ENCODE results near the gene PPP1R7. TPM values are rescaled to one million over a fixed set of nuclear protein-coding genes. Genes with fewer than 3 reads are reported as not detected.

Gene PPP1R7
- total RNA-seq, 2 donors from 2014 or later = 89.1 to 97.8 TPM

DNA sequence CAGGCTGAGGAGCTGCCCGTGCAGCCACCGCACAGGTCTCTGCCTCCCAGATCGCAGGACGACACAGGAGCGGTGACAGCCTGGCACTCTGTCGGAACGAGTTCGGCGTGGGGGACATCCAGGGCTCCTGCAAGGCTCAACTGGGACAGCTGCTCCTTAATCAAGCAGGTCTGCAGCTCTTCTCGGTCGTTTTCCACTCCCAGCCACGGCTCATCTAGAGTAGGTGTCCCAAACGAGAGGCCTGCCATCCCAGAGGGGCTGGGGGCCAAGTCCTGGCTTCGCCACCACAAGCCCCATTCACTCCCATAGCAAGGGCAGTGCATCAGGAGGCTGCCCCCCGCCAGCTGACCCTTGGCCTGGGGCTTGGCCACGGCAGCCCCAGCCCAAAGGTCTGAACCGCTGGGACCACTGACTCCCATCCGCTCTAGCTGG lies 23.5 kb upstream of the PPP1R7 start:
- no peaks in the 10 kb centered on the region for H3K9me3 Mint-ChIP-seq
- DNase-seq (no peak), ATAC-seq (replicated peaks in 1 of 2) (no peak)
- H3K4me3 Mint-ChIP-seq = peak overlapping the region; percentile 73 to 82
- H3K27ac Mint-ChIP-seq = no peak overlapping the region
- no peaks in the 10 kb centered on the region for H3K27me3 Mint-ChIP-seq (ENCODE audit: low read depth)
- peaks cover 59% of the 10 kb centered on the region for H3K4me1 Mint-ChIP-seq (ENCODE audit: low read depth)
- peaks cover 12 to 25% of the 10 kb centered on the region in 2 donors for H3K36me3 Mint-ChIP-seq (ENCODE audit: insufficient read depth in 2 of 2)

DNA sequence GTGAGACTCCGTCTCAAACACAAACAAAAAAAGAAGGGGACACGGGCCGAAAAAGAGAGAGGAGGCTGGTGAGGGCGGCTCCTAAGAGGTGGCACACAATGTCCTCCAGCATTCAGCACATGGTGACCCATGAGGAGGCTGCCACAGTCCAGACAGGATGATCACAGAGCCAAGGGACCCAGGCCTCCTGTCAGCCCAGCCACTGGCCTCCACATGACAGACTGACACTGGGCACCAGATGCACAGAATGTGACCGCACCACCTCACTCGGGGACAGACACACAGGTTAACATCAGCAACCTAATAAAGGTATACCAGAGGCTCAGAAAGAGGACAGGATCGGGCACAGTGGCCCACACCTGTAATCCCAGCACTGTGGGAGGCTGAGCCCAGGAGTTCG lies 22.0 kb upstream of the PPP1R7 start:
- peaks cover 10 to 31% of the 10 kb centered on the region in 2 donors for H3K36me3 Mint-ChIP-seq (ENCODE audit: insufficient read depth in 2 of 2)
- H3K4me1 Mint-ChIP-seq (ENCODE audit: low read depth) = peaks cover 59% of the 10 kb centered on the region
- ATAC-seq (replicated peaks in 1 of 2) (no peak), DNase-seq (no peak)
- no peaks in the 10 kb centered on the region for H3K9me3 Mint-ChIP-seq
- H3K4me3 Mint-ChIP-seq = peak overlapping the region; percentile 73 to 82
- peak overlapping the region; percentile 97 for H3K27ac Mint-ChIP-seq
- no peaks in the 10 kb centered on the region for H3K27me3 Mint-ChIP-seq (ENCODE audit: low read depth)

DNA sequence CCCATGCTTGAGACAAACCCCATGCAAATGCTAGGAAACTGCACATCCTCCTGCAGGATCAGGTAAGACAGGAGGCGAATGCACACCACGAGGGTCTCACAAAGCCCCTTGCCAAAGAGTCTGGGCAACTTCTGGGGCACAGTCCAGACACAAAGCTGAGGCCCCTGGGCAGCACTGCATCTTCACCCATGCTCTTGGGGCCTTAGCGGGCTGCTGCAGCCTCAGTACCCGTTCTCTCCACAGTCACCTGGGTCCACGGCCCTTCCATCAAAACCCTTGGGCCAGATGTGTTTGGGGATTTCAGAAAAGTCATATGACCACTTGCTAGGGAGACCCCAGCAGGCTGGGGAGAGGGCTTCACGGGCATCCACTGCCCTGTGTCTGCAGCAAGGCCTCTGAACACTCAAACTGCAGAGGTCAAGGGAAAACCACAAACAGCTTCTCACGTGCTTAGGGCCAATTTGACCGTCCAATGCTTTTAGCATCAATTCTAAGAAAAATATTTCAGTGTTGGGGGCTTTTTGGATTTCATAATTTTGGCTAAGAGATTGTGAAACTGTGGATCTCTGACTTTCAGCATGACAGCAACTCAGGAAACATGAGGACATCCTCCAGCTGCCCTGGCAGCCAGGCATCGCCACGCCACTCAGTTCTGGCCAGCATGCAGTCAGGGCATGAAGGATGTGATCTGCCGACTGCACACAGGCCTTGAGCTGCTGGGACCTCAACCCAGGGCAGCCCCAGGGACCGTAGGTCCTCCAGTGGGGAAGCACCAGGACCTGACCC lies 21.0 kb upstream of the PPP1R7 start:
- no peak for ATAC-seq (replicated peaks in 1 of 2)

DNA sequence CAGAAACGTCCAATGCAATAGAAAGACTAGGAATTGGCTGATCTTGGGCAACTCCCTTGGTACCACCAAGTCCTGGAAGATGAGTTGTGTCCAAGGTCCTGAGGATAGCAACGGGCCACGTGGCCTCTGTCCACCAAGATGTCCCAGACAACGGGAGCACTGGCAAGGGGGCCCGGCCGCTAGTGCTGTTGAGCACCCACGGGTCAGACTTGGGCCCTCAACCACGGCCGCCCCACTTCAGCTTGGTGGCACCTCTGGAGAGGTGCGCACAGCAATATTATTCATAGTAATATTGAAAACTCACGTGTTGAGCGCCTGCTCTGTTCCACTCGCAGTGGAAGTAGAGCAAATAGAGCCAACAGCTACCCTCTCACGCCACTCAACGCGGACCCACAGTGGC lies 20.0 kb upstream of the PPP1R7 start:
- Mint-ChIP-seq H3K9me3 (no peaks in the 10 kb centered on the region), H3K4me1 (ENCODE audit: low read depth) (peaks cover 44% of the 10 kb centered on the region), H3K36me3 (ENCODE audit: insufficient read depth in 2 of 2) (peaks cover 10 to 35% of the 10 kb centered on the region in 2 donors), H3K4me3 (no peak overlapping the region), H3K27me3 (ENCODE audit: low read depth) (no peaks in the 10 kb centered on the region), H3K27ac (no peak overlapping the region)
- DNase-seq = no peak
- no peak for ATAC-seq (replicated peaks in 1 of 2)

More for the DNA sequence above, 21.0 kb upstream of the PPP1R7 start:
- no peaks in the 10 kb centered on the region for H3K9me3 Mint-ChIP-seq
- peaks cover 10 to 35% of the 10 kb centered on the region in 2 donors for H3K36me3 Mint-ChIP-seq (ENCODE audit: insufficient read depth in 2 of 2)
- peaks cover 52% of the 10 kb centered on the region for H3K4me1 Mint-ChIP-seq (ENCODE audit: low read depth)
- DNase-seq = no peak
- H3K4me3 Mint-ChIP-seq = peak overlapping the region; percentile 0 to 52
- no peaks in the 10 kb centered on the region for H3K27me3 Mint-ChIP-seq (ENCODE audit: low read depth)
- peak overlapping the region; percentile 97 for H3K27ac Mint-ChIP-seq

DNA sequence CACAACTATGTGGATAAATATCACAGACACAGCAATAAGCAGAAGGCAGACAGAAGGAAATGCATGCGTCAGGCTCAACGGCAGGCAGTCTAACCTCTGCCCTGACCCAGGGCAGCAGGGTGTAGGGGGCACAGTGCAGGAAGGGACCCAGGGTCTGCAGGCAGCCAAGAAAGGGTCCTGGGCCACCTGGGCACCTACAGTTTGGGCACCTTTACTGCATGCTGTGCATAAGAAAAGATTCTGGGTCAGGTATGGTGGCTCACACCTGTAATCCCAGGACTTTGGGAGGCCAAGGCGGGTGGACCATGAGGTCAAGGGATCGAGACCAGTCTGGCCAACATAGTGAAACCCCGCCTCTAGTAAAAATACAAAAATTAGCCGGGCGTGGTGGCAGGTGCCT lies 18.7 kb upstream of the PPP1R7 start:
- Mint-ChIP-seq H3K4me3 (no peak overlapping the region), H3K36me3 (ENCODE audit: insufficient read depth in 2 of 2) (peaks cover 10 to 32% of the 10 kb centered on the region in 2 donors), H3K9me3 (no peaks in the 10 kb centered on the region), H3K4me1 (ENCODE audit: low read depth) (peaks cover 32% of the 10 kb centered on the region), H3K27me3 (ENCODE audit: low read depth) (no peaks in the 10 kb centered on the region), H3K27ac (no peak overlapping the region)
- DNase-seq (no peak), ATAC-seq (replicated peaks in 1 of 2) (no peak)

DNA sequence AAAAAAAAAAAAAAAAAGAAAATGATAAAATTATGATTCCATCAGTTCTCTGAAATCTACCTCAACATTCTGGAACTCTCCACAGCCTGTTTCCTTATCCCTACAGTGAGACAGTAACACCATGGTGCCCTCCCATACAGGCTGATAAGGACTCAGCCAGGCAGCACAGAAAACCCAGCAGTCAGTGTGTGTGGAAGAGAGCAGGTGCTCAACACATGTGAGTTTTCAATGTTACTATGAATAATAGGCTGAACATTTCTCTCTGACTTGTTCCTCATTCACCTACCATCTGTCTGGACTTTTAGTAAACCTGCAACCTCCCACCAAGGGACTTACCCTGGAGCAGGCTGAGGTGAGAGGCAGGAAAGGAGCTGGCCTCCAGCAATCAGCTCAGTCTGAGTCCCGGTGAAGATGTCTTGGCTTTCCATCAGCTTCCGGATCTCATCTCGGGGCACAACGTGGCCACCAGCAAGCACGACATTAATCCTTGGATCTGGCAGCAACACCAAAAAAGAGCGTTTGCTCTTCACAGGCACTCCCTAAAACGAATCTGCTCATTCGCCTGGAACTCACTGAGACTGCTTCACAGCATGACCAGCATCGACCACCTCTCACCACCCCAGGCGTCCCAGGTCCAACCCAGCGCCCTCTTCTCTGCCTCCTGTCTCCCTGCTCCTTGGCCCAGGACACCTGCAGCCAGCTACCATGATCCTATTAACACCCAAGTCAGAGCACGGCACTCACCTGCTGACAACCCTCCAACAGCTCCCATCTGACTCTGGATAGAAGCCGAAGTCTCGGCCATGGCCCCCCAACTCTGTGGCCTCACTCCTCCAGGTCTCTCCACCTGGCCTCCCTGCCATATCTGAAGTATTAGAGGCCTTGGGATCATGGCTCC lies 17.5 kb upstream of the PPP1R7 start:
- H3K27ac Mint-ChIP-seq = no peak overlapping the region
- ATAC-seq (replicated peaks in 1 of 2) (no peak), DNase-seq (no peak)
- H3K36me3 Mint-ChIP-seq (ENCODE audit: insufficient read depth in 2 of 2) = peaks cover 9 to 31% of the 10 kb centered on the region in 2 donors
- no peaks in the 10 kb centered on the region for H3K27me3 Mint-ChIP-seq (ENCODE audit: low read depth)
- no peak overlapping the region for H3K4me3 Mint-ChIP-seq
- no peaks in the 10 kb centered on the region for H3K9me3 Mint-ChIP-seq
- peaks cover 19% of the 10 kb centered on the region for H3K4me1 Mint-ChIP-seq (ENCODE audit: low read depth)

GRCh38 chr2:241133436-241133820 lies 16.8 kb upstream of the PPP1R7 start:
- H3K36me3 Mint-ChIP-seq (ENCODE audit: insufficient read depth in 2 of 2) = peaks cover 3 to 28% of the 10 kb centered on the region in 2 donors
- H3K27ac Mint-ChIP-seq = no peak overlapping the region
- H3K4me1 Mint-ChIP-seq (ENCODE audit: low read depth) = peaks cover 13% of the 10 kb centered on the region
- ATAC-seq (replicated peaks in 1 of 2) (no peak), DNase-seq (no peak)
- H3K9me3 Mint-ChIP-seq = no peaks in the 10 kb centered on the region
- H3K4me3 Mint-ChIP-seq = no peak overlapping the region
- no peaks in the 10 kb centered on the region for H3K27me3 Mint-ChIP-seq (ENCODE audit: low read depth)

- ATAC-seq (replicated peaks in 1 of 2) = no peak
- Mint-ChIP-seq H3K27me3 (ENCODE audit: low read depth) (no peaks in the 10 kb centered on the region), H3K4me3 (no peak overlapping the region), H3K36me3 (ENCODE audit: insufficient read depth in 2 of 2) (peaks cover 0 to 27% of the 10 kb centered on the region in 2 donors), H3K27ac (no peak overlapping the region), H3K4me1 (ENCODE audit: low read depth) (peaks cover under 1% of the 10 kb centered on the region), H3K9me3 (no peaks in the 10 kb centered on the region)
- no peak for DNase-seq
Observed at GRCh38 chr2:241134711-241135110, 15.6 kb upstream of the PPP1R7 start.

- Mint-ChIP-seq H3K4me3 (no peak overlapping the region), H3K27me3 (ENCODE audit: low read depth) (no peaks in the 10 kb centered on the region), H3K4me1 (ENCODE audit: low read depth) (no peaks in the 10 kb centered on the region), H3K9me3 (no peaks in the 10 kb centered on the region), H3K27ac (no peak overlapping the region), H3K36me3 (ENCODE audit: insufficient read depth in 2 of 2) (peaks cover 0 to 20% of the 10 kb centered on the region in 2 donors)
- DNase-seq = no peak
- no peak for ATAC-seq (replicated peaks in 1 of 2)
Observed at GRCh38 chr2:241135737-241136136, 14.5 kb upstream of the PPP1R7 start.

DNA sequence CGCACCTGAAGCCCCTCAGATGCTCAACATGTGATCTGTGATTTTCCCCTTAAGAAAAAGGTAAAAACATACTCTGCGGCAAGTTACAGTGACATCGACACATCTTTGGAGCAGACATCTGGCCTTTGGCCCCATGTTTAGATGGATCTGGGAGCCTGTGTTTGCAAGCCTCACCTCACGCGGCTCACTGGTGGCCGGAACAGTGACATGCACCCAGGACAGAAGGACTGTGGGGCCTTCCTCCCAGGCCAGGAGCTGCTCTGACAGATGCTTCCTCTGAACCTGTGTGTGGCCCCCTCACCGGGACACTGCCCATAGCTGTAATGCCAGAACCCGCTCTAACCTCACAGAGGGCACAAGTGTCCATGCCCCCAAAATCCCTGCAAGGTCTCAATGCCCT lies 14.1 kb upstream of the PPP1R7 start:
- H3K27me3 Mint-ChIP-seq (ENCODE audit: low read depth) = no peaks in the 10 kb centered on the region
- H3K27ac Mint-ChIP-seq = no peak overlapping the region
- DNase-seq = no peak
- H3K4me1 Mint-ChIP-seq (ENCODE audit: low read depth) = no peaks in the 10 kb centered on the region
- H3K36me3 Mint-ChIP-seq (ENCODE audit: insufficient read depth in 2 of 2) = peaks cover 0 to 19% of the 10 kb centered on the region in 2 donors
- no peak for ATAC-seq (replicated peaks in 1 of 2)
- no peak overlapping the region for H3K4me3 Mint-ChIP-seq
- H3K9me3 Mint-ChIP-seq = no peaks in the 10 kb centered on the region

DNA sequence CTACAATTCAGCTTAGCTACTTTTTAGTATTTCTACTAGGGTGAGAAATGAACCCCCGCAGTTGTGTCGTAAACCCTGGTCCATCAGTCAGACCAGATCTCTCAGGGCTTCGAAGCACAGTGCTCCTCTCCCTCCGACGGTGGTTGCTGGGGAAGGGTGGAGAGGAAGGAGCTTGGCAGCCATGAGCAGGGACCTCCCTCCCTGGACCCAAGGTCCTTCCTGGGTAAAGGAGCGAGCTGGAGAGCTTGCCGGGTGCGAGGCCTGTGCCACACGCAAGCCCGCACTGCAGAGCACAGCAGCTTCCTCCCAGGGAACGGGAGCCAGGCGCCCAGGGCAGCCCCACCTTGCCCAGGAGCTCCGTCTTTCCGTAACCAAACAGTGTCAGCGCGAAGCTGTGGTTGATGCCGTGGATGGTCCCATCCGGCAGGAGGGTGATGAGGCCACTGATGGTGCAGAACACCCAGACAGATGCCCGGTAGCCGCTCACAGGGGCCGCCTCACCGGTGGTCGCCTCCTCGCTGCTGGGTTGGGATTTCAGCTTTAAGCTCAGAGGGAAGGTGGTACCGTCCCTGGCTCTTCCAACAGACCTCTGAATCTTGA lies 13.5 kb upstream of the PPP1R7 start:
- H3K36me3 Mint-ChIP-seq (ENCODE audit: insufficient read depth in 2 of 2) = peaks cover 0 to 19% of the 10 kb centered on the region in 2 donors
- H3K27ac Mint-ChIP-seq = no peak overlapping the region
- H3K9me3 Mint-ChIP-seq = no peaks in the 10 kb centered on the region
- no peak for ATAC-seq (replicated peaks in 1 of 2)
- H3K4me3 Mint-ChIP-seq = no peak overlapping the region
- no peaks in the 10 kb centered on the region for H3K4me1 Mint-ChIP-seq (ENCODE audit: low read depth)
- no peaks in the 10 kb centered on the region for H3K27me3 Mint-ChIP-seq (ENCODE audit: low read depth)
- DNase-seq = no peak

DNA sequence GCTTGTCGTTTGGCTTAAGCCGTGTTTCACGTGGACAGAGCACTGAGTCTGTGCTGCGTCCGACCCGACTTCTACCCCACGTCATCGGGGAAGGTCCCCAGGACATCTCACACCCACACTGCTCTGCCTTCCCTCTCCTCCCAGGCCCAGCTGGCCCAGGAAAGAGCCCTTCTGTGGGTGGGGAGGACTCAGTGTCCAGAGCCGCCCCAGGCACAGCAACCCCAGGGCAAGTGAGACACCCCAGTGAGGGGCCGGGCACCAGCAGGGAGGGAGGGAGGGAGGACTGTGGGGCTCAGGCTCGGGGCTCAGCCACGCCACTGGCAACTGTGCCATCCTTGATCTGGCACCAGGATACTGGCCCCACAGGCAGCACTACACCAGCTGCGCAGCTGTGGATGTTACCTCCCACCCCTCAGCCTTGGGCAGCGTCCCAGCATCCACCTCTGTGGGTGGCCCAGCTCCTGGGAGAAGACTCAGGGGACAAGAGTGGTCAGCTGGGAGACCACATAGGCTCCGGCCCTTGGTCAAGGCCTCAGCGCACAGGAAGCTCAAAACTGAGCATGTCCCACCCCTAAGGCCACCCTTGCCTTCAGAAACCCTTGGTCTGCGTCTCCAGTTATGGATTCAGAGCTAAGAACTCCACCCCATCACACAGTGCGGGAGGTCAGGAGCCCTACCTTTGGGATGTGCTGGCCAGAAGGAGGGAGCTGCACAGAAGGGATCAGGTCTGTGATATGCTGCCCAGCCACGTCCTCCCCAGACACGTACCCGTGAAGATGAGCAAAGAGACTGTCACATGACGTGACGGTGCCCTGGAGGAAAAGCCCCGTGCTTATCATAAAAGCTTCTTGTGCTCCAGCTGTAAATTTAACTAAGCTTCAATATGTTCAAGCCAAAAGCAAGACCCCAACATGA lies 12.7 kb upstream of the PPP1R7 start:
- H3K4me1 Mint-ChIP-seq (ENCODE audit: low read depth) = peaks cover 6% of the 10 kb centered on the region
- no peak for DNase-seq
- ATAC-seq (replicated peaks in 1 of 2) = no peak
- H3K4me3 Mint-ChIP-seq = no peak overlapping the region
- no peak overlapping the region for H3K27ac Mint-ChIP-seq
- no peaks in the 10 kb centered on the region for H3K27me3 Mint-ChIP-seq (ENCODE audit: low read depth)
- peaks cover 0 to 21% of the 10 kb centered on the region in 2 donors for H3K36me3 Mint-ChIP-seq (ENCODE audit: insufficient read depth in 2 of 2)
- H3K9me3 Mint-ChIP-seq = no peaks in the 10 kb centered on the region
